Loucy (cell line): ENCODE data around the gene CFAP43.

Experiments
- CTCF ChIP-seq: fragments of 200-600 bp; sonication (generic); conservative IDR thresholded peaks from 2 replicates; pipeline ENCODE4 v1.5.1; 2014; ENCODE audit warnings: mild to moderate bottlenecking, antibody characterized with exemption, low read length
- EZH2phosphoT487 ChIP-seq: fragments of 200-600 bp; IDR thresholded peaks from 2 replicates; pipeline ENCODE4 v1.6.1; 2018; ENCODE audit warnings: antibody characterized with exemption, mild to moderate bottlenecking, moderate library complexity, borderline replicate concordance

DNA sequence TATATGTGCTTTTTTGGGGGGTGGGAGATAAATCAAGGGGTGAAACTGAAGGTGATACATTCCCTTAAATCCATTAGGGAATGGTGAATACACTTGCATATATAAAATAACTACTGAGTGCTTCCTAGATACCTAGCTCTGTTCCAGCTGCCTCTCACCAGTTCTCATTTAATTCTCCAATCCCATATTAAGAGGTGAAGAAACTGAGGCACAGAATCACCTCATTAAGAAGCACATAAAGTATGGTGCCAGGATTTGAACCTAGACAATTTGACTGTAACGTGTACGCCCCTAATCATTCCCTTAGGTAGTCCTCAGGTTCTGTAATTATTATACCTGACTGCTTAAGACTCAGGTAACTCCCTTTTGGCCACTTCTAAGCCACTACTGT lies 111.7 kb downstream of the CFAP43 start:
- TF ChIP-seq CTCF (no peak), EZH2phosphoT487 (no peak)
